ENCODE results near the gene EIF3I.

The EIF3I gene

GRCh38 chr1:32198237-32199042, 23.8 kb upstream of the EIF3I start:
- no peak for DNase-seq (ENCODE audit: low spot score)

GRCh38 chr1:32199043-32199716, 23.0 kb upstream of the EIF3I start:
- DNase-seq (ENCODE audit: low spot score) = no peak

GRCh38 chr1:32199717-32200072, 22.5 kb upstream of the EIF3I start:
- no peak for DNase-seq (ENCODE audit: low spot score)

- peak; percentile 86 for DNase-seq (ENCODE audit: low spot score)
Measured at GRCh38 chr1:32200226-32201010, 21.8 kb upstream of the EIF3I start, which contains the start of gene CCDC28B. TSS of gene CCDC28B (plus strand) at chr1:32200595. CDS start at chr1:32201936, 1,341 bp downstream.

DNA sequence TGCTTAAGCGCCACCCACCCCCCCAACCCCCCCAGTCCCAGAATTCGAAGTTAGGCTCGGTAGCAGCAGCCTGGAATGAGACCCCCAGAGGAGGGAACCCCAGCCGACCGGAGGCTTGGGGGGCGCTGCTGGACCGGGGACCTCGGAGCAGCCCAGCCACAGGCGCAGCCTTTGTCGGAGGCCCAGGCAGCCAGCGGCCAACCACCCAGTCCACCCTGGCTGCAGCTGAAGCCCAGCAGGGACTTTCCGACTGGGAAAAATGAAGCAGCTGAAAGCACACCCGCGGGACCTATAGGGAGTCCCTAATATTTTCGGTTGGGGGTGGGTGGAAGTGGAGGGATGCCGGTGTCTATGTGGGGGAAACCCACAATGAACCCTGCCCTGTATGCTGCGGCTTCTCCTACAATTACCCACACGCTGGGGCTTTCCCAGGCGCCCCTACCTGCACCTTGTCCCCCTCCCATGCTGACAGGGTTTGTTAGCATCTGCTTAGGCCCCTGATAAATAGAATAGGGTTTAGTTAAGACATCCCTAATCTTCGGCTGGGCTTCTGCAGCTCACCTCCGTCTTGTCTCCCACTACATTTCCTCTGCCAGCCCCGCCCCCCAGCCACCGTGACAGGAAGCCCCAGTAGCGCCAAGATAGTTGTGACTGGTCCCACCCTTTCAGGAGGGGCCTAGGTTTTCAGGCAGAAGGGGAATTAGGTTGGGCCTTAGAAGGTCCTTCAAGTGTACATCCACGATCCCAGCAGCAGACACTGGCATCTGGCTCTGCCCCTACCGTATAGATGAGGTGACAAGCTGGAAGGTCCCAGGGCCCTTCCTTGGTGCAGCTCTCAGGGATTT, 21.0 kb upstream of the EIF3I start:
- DNase-seq (ENCODE audit: low spot score) = peak; percentile 82

GRCh38 chr1:32204943-32205361, 17.3 kb upstream of the EIF3I start:
- DNase-seq (ENCODE audit: low spot score) = no peak

DNA sequence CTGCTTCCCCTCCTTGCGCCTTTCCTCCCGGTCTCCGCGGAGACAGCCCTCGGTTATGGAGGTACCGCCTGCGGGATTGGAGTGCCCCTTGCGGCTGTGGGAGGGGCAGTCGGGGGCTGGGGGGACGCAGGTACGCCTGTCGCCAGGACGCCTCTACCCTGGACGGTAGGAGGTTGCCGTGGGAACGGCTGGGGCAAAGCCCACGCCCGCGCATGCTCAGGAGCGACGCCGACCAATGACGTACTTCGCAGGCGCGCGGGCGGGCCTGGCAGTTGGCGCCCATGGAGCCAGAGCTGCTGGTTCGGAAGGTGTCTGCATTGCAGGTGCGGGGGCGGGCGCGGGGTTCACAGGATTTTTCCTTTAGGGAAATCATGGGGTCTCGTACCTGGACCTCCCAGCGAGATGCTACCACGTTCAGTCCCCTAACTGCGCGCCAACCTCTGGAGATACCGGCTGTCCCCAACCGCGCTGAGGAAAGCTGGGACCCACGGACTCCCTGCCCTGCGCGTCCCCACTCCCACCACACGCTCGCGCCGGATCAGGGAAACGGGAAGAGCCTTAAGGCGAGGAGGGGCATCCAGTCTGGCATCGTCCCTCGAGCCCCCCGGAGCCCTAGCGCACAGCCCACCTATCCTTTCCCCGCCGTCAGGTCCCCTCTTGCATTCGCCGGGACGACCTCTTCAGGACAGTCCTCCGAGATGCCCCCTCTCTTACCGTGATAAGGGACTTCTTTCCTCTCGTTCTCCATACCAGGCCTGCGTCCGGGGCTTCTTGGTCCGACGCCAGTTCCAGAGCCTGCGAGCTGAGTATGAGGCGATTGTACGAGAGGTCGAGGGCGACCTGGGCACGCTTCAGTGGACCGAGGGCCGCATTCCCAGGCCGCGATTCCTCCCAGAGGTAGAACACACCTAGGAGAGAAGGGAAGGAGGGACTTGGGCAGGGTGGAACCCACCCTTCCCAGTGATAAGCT, 16.5 kb upstream of the EIF3I start, which contains the start of gene IQCC:
Gene IQCC (plus strand): TSS at position 271 of the 970 bp plus-strand sequence. CDS start 11 bp downstream, at position 282.
- peak; percentile 90 for DNase-seq (ENCODE audit: low spot score)

DNA sequence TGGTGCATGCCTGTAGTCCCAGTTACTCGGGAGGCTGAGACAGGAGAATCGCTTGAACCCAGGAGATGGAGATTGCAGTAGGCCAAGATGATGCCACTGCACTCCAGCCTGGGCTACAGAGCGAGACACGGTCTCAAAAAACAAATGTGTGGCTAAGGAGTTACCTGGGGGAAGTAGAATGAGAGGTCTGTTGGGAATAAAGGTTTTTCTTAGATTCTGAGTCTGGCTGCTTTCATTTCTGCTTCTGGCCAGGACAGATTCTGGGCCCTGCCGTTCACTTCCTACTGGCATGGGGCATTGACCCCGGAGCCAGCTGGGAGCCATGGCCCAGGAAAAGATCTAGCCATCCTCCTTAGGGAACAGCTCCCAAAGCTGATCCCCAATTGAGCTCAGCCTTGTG, 13.7 kb upstream of the EIF3I start:
- no peak for DNase-seq (ENCODE audit: low spot score)

DNA sequence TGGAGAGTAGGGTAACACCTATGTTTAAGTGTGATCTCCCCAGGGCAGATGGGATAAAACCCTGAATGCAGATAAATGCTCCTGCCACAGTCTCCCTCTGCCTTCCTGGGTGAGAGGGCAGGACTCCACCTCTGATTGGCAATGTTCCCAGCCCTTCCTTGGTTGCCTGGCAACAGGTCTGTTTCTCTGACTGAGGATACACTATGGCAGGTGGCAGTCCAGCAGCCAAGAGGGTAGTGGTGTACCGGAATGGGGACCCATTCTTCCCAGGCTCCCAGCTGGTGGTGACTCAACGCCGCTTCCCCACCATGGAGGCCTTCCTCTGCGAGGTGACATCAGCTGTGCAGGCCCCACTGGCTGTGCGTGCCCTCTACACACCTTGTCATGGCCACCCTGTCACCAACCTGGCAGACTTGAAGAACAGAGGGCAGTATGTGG, 13.3 kb upstream of the EIF3I start, which contains the start of gene DCDC2B:
Gene DCDC2B (plus strand): TSS at position 199 of the 438 bp plus-strand sequence. CDS start 5 bp downstream, at position 204.
- no peak for DNase-seq (ENCODE audit: low spot score)

DNA sequence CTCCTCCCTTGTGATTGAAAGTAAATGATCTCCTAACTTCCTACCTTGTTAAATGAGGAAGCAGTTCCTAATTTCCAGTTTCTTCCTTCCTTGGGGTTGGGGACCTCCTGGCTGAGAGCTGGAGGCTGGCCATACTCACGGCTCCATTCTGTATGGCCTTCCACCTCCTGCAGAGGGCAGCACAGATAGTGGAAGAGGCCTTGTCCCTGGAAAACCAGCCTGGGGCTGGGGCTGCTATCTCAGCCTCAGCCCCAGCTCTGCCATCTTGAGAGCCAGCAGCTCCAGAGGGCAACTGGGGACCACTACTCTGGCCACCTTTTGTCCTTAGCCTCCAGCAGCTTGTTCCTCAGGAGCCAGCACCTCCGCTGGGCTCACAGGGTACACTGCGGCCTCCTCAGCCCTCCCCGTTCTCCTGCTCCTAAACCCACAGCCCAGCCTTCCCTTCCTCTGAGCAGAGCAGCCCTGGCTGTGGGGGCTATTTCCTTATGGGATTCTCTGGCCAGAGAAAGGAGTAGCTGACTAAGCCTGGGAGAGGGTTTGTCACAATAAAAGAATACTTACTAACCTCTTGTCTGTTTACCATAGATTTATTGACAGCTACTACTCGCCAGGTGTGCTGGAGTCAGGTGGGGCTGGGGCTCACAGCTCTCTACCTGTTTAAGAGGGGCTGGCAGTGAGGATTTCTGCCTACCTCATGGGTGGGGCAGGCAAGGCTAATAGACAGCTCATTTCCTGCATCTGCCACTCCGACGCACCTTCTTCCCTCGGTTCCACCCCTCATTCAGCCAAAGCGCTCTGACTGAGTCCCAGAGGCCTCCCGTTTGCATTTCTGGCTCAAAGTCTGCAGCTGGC, 6.4 kb upstream of the EIF3I start:
- no peak for DNase-seq (ENCODE audit: low spot score)

DNA sequence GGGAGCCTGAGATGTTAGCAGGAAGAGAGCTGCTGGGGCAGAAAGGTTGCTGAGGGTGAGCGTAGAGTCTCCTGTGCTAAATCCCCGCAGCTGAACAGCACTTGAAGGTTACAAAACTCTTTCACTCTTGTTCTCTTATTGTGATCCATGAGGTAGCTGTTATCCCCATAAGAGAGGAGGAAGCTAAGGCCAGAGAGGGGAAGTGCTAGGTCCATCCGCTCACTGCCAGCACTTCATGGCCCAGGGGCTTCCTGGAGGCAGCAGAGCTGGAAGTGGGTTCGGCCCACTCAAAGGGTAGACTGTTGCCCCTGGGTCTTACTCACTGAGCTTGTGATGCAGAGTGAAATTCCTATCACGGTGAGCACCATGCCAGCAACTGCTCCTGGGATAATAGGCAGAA, 5.6 kb upstream of the EIF3I start:
- DNase-seq (ENCODE audit: low spot score) = no peak

GRCh38 chr1:32219022-32219421, 3.2 kb upstream of the EIF3I start:
- no peak for DNase-seq (ENCODE audit: low spot score)

DNA sequence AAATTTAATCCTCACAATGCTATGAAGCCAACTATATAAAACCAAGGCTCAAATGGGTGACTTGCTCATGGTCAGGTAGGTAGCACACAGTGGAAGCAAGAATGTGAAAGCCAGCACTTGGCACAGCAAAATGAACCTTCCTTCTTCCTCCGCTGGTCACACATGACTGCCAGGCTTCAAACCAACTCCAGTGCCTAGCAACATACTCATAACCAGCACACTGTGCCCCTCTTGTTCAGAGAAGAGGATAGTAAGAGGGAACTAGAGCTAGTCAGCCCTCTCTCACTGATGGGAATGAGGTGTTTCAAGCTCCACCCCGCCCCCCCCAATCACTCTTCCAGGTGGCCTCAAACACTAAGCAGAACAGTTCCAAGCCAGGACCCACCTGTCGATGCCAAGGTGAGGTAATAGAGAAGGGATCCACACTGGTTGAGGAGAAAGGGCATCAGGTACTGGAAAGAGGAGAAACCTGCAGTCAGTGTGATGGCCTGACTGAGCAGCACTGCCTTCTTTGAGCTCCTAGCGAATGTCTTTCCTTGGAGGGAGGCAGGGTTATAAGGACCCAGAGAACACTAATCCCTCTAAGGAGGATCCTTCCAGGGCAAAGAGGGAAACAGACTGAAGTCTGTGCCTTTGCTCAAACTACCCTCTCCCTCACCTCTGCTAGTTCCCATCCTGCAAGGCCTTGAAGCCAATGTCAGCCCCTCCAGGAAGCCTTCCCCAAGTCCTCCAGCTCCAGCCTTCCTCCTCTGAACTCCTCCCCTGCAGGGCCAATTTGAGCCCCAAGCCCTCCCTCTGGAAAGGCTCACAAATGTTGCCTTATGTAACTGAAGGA, 1.2 kb upstream of the EIF3I start:
- DNase-seq (ENCODE audit: low spot score) = no peak

GRCh38 chr1:32221581-32221979, 627 bp upstream of the EIF3I start:
- no peak for DNase-seq (ENCODE audit: low spot score)

DNA sequence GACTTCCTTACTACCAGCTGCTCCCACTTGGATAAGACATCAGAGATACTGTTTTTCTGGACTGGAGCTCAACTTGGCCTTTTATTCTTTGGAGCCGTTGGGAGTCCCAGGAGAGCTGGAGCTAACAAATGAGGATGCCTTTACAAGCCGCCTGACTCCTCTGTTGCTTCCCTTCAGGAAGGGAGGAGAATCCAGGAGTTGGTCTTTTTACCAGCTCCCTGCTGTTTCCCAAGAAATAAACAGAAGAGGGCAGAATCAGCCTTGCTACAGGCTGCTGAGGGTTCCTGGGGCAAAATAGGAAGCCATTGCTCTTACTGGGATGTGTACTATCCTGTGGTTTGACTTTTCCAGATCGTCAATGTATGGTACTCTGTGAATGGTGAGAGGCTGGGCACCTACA, 1.5 kb downstream of the EIF3I start:
- no peak for DNase-seq (ENCODE audit: low spot score)

DNA sequence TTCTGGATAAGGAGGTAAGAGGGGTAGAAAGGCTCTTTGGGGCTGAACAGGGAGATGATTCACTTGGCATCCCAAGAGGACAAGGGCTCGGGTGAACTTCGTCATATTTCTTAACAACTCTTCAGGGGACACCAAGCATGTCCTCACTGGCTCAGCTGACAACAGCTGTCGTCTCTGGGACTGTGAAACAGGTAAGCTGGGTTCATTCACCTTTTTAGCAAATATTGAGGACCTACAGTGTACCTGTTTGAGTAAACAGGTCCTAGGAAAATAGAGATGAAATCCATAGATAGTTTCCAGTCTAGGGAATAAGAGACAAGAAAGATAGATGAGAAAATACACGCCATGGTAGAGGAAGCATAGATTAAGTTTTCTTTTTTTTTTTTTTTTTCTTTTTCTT, 2.1 kb downstream of the EIF3I start:
- no peak for DNase-seq (ENCODE audit: low spot score)

- DNase-seq (ENCODE audit: low spot score) = no peak
Measured at GRCh38 chr1:32228771-32229170, 6.6 kb downstream of the EIF3I start.

GRCh38 chr1:32231843-32232432, 9.7 kb downstream of the EIF3I start:
- DNase-seq (ENCODE audit: low spot score) = no peak
